ENCODE data around the gene ZNF423.
A peak's percentile ranks its signal among the peaks of the same experiment; 100 is the strongest.

The ZNF423 gene

GRCh38 chr16:49558451-49558850, 297.5 kb downstream of the ZNF423 start:
- TF ChIP-seq CTCF (IDR thresholded peaks at IDR 0.05; ENCODE audit: insufficient read depth, low read depth, low read length, missing control alignments) = no peak
- no peak overlapping the region for H3K4me3 ChIP-seq (ENCODE audit: low read length)
- DNase-seq (ENCODE audit: low read depth) = no peak

- DNase-seq (ENCODE audit: low read depth) = no peak
- H3K4me3 ChIP-seq (ENCODE audit: low read length) = no peak overlapping the region
- TF ChIP-seq CTCF (IDR thresholded peaks at IDR 0.05; ENCODE audit: insufficient read depth, low read depth, low read length, missing control alignments) = peak; percentile 7
Measured at GRCh38 chr16:49556606-49557446, 299.1 kb downstream of the ZNF423 start.

- TF ChIP-seq CTCF (IDR thresholded peaks at IDR 0.05; ENCODE audit: insufficient read depth, low read depth, low read length, missing control alignments) = no peak
- H3K4me3 ChIP-seq (ENCODE audit: low read length) = no peak overlapping the region
- no peak for DNase-seq (ENCODE audit: low read depth)
Measured at GRCh38 chr16:49556249-49556605, 299.7 kb downstream of the ZNF423 start.

GRCh38 chr16:49554681-49555080, 301.2 kb downstream of the ZNF423 start:
- TF ChIP-seq CTCF (IDR thresholded peaks at IDR 0.05; ENCODE audit: insufficient read depth, low read depth, low read length, missing control alignments) = no peak
- no peak for DNase-seq (ENCODE audit: low read depth)
- no peak overlapping the region for H3K4me3 ChIP-seq (ENCODE audit: low read length)

GRCh38 chr16:49552313-49552928, 303.5 kb downstream of the ZNF423 start:
- no peak for DNase-seq (ENCODE audit: low read depth)
- no peak for TF ChIP-seq CTCF (IDR thresholded peaks at IDR 0.05; ENCODE audit: insufficient read depth, low read depth, low read length, missing control alignments)
- no peak overlapping the region for H3K4me3 ChIP-seq (ENCODE audit: low read length)

- H3K4me3 ChIP-seq (ENCODE audit: low read length) = no peak overlapping the region
- no peak for TF ChIP-seq CTCF (IDR thresholded peaks at IDR 0.05; ENCODE audit: insufficient read depth, low read depth, low read length, missing control alignments)
- no peak for DNase-seq (ENCODE audit: low read depth)
Measured at GRCh38 chr16:49550666-49551065, 305.2 kb downstream of the ZNF423 start.
